NCI-H1105 treated with DMSO at 0.1 percent for 48 hours (cell line): ENCODE measurements around the gene KCTD2.
A peak's percentile ranks its signal among the peaks of the same experiment; 100 is the strongest.
"Not testable (repeated sequence)": the region's sequence is repeated elsewhere in the genome, so short reads cannot be mapped to it uniquely, and the experiment has no call there.

Experiments used
- DNase-seq: peaks from one replicate; lab custom pipeline; 2025; lab: John Stamatoyannopoulos, UW

KCTD2 gene

GRCh38 chr17:75046407-75047289 lies at the start of gene KCTD2, which contains the start of gene ATP5PD:
TSS of gene KCTD2 (plus strand) at chr17:75047225. CDS start at chr17:75047251, 26 bp downstream.
TSS of gene ATP5PD (minus strand) at chr17:75046969. CDS start at chr17:75042650, 4,319 bp downstream.
- peak; percentile 92 for DNase-seq

GRCh38 chr17:74998783-74999182 lies 48.2 kb upstream of the KCTD2 start:
- no peak for DNase-seq

GRCh38 chr17:74999523-74999922 lies 47.5 kb upstream of the KCTD2 start:
- no peak for DNase-seq

- DNase-seq, result no peak
Measured at GRCh38 chr17:75001915-75002843, 44.8 kb upstream of the KCTD2 start.

GRCh38 chr17:75003070-75003956 lies 43.7 kb upstream of the KCTD2 start:
- no peak for DNase-seq

- no peak for DNase-seq
Measured at GRCh38 chr17:75003957-75004355, 43.1 kb upstream of the KCTD2 start.

- no peak for DNase-seq
Measured at GRCh38 chr17:75004371-75004770, 42.7 kb upstream of the KCTD2 start.

- DNase-seq, result no peak
Measured at GRCh38 chr17:75005291-75005690, 41.7 kb upstream of the KCTD2 start.

GRCh38 chr17:75006084-75006483 lies 40.9 kb upstream of the KCTD2 start:
- DNase-seq, result not testable (repeated sequence)

- DNase-seq, result no peak
Measured at GRCh38 chr17:75006653-75007052, 40.4 kb upstream of the KCTD2 start.

GRCh38 chr17:75008373-75008772 lies 38.7 kb upstream of the KCTD2 start:
- no peak for DNase-seq

GRCh38 chr17:75009139-75009724 lies 37.8 kb upstream of the KCTD2 start:
- DNase-seq, result no peak

GRCh38 chr17:75010683-75011400 lies 36.2 kb upstream of the KCTD2 start:
- no peak for DNase-seq

- no peak for DNase-seq
Measured at GRCh38 chr17:75011401-75012095, 35.5 kb upstream of the KCTD2 start.

- no peak for DNase-seq
Measured at GRCh38 chr17:75012096-75012345, 35.0 kb upstream of the KCTD2 start.

GRCh38 chr17:75012346-75013091 lies 34.5 kb upstream of the KCTD2 start, which contains the start of gene MRPL58:
TSS of gene MRPL58 (plus strand) at chr17:75012670. CDS start at chr17:75012687, 17 bp downstream.
- DNase-seq, result peak; percentile 82

GRCh38 chr17:75013092-75013559 lies 33.9 kb upstream of the KCTD2 start:
- DNase-seq, result no peak

GRCh38 chr17:75019146-75019545 lies 27.9 kb upstream of the KCTD2 start:
- no peak for DNase-seq

- DNase-seq, result no peak
Measured at GRCh38 chr17:75019710-75020109, 27.3 kb upstream of the KCTD2 start.
